Stimulated activated CD8-positive, alpha-beta memory T cell treated with anti-CD3 and anti-CD28 coated beads, Interleukin-15, amount 100 ng/mL, for 48 hours (primary cell): ENCODE results near the gene PPP1R3G.

Experiments used
- DNase-seq, 2 donors: peaks; one replicate each; pipeline ENCODE4 v3.0.0-alpha.2; 2020; ENCODE audit warnings: low read depth in 2 of 2

PPP1R3G gene

DNA sequence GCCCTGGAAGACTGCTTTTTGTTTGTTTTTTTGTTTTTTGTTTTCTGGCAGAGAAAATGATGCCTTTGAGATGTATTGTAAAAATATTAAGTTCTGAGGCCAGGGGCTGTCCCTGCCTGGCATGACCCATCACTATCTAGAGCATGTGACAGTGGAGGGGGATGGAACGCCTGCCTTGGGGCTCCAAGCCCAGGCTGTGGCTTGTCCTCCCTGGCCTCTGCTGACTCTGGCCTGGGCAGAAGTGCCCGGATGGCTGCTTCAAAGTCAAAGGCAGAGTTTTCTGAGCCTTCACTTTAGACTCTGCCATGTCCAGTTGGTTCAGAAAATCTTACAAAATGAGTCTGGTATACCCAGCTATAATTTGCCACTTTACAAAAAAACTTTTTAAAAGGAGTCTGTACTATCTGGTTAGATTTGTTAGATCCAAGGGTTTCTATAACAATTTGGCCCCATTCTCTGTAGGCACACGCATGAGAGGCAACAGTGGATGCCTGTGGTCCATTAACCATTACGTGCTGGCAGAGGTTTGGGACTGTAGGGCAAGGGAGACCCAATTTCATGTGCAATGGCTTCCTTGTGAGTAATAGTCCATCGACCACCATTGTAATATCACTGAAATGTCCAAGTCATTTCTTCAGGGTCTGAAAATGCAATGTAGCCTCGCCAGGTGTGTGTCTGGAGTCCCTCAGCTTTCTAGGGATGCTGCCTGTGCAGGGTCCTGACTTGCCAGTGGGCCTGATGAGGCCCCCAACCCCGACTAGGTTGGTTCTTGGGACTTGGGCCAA lies 8.3 kb downstream of the PPP1R3G start:
- DNase-seq = no peak

DNA sequence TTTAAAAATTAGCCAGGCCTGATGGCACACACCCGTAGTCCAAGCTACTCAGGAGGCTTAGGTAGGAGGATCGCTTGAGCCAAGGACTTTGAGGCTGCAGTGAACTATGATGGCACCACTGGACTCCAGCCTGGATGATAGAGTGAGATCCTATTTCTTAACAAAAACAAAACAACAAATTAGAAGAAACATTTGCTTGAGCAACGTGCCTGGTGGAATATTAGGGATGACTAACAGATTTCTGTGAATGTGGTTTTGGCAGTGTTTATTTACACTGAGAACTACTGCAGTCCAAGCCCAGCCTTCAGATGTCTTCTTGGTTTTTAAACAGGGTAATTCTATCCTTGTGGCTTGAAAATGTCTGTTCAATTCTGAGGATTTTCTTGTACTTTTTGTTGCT lies 9.2 kb downstream of the PPP1R3G start:
- no peak for DNase-seq

DNA sequence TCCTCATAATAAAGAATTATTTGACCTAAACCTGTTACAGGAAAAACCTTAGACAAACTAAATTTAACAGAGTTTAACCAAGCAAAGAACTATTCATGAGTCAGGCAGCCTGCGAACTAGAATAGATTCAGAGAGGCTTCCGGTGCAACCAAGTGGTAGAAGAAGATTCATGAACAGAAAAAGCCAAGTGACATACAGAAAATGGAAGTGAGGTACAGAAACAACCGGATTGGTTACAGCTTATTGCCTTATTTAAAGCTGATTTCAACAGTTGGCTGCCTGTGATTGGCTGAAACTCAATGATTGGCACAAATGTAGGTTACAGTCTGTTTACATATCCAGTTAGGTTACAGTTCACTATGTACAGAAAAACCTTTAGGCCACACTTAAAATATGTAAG lies 10.1 kb downstream of the PPP1R3G start:
- no peak for DNase-seq

DNA sequence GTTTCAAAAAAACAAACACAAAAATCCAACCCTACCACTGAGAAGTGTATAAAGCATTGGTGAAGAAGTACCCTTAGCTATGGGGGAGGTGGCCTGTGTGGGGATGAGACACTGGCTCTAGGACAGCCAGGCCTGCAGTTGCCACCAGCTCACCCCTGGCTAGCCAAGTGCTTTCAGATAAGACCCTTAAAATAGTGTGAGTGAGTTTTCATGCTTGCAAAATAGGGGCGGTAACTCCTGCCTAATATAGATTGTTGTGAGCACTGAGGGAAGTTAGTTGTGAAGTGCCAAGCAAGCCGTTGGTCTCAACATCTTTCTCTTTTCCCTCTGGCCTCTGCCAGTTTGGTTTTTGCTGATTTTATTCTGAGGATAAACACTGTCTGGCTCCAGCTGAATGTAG lies 11.3 kb downstream of the PPP1R3G start:
- no peak for DNase-seq

DNA sequence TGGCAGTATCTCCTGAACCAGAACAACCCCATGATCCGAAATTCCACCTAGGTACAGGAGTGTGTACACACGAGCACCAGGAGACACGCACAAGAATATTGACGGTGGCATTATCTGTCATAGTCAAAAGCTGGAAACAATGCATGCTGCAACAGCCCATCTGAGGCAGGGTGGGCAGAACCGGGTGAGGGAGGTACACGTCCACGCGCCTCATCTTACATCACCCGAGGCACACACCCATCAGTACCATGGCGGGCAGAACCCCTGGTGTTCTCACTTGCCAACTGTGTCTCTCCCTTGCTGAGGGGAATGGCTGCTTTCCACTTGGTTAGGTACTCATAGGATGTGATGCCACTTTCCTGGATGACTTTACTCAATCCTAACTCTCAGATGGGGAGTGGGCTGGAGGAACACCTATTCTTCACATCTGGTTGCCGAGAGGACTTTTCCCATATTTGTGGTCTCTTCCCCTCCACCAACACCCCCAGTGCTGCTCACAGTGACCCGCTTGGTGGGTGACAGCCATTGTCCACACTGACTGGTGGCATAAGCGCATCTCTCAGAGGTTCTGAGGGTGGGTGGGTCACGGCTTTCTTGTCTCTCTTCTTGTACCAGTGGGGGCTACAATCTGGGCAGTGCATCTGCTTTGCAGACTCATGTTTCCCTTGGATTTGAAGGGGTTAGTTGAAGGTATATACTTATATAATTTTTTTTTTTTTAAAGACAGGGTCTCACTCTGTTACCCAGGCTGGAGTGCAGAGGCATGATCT lies 13.5 kb downstream of the PPP1R3G start:
- no peak for DNase-seq

DNA sequence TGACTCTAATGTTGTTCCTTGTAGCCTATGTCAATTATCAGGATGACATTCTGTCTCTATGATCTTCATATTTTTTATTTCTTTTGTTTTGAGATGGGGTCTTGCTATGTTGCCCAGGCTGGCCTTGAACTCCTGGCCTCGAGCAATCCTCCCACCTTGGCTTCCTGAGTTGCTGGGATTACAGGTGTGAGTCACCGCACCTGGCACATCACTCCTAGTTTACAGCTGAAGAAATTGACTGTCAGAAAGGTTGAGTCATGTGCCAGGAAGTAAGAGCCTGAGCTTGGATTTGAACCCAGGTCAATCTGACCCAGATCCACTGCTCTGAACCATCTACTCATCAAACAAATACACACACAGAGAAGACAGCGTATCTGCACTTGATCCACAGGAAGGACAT lies 14.4 kb downstream of the PPP1R3G start:
- no peak for DNase-seq

DNA sequence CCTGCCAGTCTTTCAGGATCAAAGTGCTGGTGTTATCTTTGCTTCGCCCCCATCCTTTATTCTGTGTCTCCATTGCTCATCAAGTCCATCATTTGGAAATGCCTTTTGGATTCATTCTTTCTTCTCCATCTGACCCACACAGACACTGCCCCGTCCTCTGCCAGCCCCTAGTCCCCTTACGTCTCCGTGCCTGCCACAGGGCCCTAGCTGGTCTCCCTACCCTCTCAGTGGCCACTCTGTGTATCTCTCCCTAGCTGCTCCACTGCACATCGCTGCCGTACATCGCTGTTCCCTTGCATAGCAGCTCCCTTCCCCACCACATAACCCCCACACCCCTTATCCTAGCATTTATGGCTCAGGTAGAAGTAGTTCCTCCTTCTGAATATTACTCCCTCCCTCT lies 15.7 kb downstream of the PPP1R3G start:
- no peak for DNase-seq

DNA sequence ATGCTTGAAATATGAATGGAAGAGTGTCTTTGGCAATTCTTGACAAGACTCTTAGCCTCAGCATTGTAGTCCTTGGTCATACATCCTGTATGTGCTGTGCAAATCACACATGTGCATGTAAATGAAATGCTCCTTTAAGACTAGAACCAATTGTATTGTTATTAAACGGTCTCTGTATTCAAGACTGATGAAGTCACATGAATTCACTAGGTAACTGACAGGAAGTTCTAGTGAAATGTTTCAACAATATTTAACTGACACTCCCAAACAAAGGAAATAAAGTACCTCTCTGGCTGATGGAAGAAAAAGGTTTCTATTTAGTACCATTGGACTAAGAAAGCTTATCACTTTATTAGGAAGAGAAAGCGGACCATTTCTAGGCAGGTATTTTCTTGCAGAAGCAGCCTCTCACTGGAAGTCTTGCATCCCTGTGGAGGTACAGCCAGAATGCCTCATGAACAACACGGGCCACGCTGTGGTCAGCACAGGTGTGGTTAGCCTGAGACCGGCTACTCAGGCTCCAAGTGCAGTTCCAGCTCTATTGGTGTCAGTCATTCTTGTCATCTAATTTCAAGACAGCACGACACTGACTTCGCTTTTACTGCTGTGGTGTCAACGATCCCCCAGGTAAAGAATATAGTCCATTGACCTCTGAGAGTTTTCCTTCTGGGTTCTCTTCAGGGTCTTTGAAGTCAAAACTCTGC lies 17.3 kb downstream of the PPP1R3G start:
- DNase-seq = no peak

DNA sequence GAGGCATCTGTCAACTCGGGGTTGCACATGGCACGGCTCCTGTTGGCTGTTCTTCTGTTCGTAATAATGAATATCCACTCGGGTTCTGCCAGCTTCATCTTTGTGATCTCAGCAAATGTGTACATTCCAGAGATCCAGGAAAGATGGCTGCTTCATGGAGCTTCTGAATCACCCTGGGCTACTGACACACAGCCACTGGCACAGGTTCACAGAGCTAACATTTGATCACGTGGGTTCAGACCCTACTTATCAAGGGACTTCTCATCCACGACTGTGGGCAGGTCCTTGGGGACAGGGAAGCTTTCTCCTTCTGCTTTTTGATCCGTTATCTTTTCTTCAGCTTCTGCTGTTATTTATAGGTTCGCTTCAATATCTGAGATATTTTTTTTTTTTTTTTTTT lies 18.1 kb downstream of the PPP1R3G start:
- DNase-seq = no peak

DNA sequence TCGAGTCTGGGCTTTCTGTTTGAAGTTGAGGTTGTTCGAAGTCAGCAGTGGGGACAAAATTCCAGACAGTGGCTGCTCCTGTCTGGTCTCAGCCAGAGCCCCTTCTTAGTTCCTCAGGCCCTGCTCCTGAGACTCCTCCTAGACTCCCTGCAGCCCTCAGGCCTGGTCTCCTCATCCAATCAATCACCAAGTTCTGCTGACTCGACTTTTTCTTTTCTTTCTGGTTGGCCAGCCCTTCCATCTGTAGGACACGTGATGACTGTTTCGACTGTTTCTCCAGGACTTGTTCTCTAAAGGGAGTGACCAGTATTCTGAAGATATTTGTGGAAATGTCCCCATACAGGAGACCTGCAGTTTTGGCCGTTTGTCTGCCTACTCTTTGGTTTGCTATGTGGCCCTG lies 19.5 kb downstream of the PPP1R3G start:
- no peak for DNase-seq

DNA sequence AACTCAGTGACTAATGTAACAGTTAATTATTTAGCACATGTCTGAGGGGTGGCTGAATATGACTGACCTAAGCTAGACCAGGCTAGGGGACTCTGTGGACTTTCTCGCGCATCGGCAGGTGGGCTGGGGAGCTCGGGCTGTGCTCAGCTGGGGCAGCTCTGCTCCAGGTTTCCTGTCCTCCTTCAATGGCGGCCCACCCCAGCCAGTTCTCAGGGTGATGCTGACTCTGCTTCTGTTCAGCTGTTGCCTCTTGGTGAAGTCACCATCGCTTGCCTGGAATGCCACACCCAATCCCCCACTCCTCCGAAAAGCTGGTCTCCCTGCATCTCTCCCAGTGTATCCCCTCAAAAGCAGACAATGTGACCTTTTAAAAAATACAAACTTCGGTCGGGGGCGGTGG lies 20.0 kb downstream of the PPP1R3G start:
- DNase-seq = no peak

DNA sequence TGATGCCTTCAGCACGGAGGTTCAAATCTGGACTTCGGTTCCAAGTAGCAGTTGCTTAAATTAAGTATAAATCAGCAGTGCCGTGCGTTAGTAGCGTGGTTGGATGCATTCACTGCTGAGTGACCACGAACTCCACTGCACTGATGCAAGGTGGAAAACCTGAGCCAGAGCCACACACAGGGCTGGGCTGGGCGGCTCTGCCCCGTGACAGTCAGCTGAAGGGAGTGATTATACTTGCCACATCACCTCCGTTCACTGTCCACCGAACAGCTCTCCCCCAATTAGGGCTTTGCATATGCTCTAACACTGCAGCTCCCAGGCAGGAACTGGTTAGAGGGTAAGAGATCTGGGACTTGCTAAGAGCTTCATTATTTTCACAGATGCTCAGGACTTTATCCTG lies 22.2 kb downstream of the PPP1R3G start:
- no peak for DNase-seq

DNA sequence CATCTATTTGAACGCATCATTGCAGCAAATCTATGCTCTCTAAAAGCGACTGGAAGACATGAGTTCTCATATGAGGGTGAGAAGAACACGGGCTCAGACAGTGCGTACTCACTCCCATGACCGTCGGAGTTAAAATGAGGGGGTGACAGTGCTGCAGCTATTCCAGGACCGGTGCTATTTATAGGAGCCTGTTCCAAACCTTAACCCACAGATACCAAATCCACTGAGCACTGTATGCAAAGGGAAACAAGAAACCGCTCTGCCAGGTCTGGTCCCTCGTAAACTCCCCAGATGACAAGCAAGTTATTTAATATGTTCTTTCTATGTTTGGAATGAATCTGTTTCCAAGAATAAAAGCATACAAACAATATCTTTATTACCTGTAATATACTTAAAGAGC lies 22.9 kb downstream of the PPP1R3G start:
- no peak for DNase-seq

DNA sequence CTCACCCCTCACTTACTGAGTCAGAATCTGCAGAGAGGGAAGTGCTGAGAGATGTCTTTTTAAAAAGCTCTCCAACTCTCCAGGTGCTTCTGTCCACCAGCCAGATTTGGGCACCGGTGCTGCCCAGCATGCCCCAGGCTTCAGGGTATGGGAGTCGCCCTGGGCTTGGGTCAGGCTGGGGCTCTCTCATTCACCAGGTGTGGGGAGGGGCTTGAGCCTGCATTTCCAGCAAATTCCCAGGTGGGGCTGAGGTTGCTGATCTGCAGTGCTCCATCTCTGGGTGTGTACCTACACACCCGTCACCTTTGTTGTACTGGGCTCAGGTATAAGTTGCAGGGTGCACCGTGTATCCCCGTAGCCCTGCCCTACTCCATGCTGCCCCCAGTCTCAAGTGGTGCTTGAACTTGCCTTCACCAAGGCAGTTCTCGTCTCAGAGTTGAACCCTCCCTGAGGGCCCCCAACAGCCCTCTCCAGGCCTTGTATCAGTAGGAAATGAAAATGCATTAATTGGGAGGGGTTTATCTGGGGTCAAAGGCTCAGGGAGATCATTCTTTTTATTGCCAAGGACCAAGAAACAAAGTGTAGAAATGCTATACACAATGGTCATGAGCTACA lies 23.5 kb downstream of the PPP1R3G start:
- no peak for DNase-seq

DNA sequence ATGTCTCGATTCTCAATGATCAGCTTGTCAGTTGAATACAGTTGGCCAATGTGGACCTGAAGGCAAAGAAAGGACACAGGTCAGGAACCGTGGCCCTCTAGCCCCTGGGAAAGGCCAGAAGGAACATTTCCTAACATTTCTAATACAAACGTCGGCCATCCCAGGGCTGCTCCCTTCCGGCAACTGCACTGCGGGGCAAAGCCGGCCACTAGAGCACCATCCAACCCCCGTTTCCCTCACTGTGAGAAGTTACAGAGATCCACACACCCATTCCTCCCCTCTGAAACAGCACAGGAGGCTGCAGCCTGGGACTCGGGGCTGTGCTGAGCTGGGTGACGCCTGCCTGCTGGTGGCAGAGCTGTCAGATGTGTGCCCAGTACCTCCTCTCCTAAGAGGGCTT lies 24.3 kb downstream of the PPP1R3G start:
- no peak for DNase-seq

DNA sequence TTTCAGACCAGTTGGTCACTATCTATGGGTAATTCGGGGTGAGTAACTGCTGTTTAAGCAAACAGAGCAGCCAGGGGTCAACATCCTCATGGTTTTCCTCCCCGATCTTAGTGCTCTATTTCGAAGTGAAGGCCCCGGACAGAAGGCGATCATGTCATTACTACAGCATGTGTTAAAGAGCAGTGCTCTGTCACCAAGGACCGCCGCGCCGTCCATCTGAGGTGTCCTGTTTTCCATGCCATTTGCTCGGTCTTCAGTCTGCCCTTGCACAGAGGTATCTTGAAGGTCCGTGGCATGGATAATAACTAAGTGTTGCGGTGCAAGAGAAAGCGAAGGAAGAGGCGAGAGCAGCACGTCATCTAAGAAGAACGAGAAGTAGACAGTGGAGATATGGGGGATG lies 25.1 kb downstream of the PPP1R3G start:
- DNase-seq = no peak

DNA sequence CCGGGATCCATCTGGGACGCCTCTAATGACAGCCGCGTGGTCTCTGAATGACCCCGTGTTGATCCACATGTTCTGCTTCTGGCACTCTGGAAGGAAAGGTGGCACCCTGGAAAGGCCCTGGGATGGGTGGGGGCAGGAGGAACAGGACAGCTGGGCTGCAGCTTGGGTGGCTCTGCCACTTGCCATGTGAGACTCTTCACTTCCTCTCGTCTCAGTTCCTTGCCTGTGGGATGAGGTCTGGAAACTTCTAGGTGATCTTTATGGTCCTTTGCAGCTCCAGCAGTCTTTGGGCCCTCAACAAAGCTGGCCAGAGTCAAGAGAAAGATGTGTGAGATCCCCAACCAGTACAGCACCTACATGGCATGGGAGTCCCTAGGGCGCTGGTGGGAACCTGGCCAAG lies 26.5 kb downstream of the PPP1R3G start:
- DNase-seq = no peak

DNA sequence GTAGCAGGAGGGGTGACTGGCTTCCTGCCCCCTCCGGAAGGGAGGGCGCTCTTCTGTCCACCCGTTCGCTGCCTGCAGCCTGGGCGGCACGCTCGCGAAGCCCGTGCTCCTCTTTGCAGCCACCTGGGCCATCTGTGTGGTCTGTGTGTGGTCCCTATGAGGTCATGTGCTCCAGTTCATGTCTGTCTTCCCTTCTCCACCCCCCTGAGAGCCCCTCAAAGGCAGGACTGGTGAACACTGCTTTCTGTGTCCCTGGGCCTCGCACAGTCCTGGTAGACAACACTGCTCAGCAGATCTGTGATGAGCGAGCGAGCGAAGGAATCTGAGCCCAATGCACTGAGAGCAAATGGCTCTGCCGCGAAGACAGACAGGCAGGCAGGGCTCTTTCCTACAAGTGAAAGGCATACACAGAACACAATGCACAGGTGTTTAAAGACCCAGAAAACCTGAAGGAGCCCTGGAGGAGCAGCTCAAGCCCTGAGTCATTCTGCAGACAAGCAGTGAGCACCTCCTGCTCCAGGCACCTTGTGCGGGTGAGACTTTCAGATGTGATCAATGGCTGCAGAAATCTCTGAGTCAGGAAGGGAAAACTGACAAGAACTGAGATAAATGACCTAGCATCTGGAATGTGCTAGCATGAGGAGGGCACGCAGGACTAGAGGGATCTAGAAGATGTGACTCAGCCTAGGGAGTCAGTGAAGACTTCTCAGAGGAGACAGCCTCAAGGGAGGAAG lies 27.1 kb downstream of the PPP1R3G start:
- no peak for DNase-seq

DNA sequence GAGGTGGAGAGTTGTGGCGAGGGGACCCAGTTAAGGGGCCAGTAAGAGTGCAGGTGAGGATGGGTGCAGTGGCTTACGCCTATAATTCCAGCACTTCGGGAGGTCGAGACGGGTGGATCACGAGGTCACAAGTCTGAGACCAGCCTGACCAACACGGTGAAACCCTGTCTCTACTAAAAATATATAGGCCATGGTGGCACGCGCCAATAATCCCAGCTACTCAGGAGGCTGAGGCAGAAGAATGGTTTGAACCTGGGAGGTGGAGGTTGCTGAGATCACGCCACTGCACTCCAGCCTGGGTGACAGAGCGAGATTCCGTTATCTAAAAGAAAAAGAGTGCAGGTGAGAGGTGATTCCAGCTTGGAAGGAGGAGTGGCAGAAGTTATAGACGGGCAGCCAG lies 28.0 kb downstream of the PPP1R3G start:
- no peak for DNase-seq

DNA sequence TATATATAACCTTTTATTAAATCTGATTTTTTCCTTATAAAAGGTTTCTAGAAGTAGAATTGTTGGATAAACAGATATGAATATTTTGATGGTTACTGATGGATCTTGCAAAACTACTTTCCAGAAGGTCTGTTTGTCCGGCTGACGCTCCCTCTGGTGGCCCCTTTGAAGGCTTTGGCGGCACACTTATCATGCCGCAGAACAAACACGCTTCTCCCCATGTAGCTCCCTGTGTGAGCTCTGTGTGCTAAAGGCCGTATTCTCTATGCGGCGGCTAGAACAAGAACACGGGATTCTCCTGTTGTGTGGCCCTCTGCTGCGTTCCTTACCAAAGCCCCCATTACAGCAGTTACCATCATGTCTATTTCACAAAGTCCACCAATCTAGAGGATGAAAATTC lies 30.0 kb downstream of the PPP1R3G start:
- no peak for DNase-seq

DNA sequence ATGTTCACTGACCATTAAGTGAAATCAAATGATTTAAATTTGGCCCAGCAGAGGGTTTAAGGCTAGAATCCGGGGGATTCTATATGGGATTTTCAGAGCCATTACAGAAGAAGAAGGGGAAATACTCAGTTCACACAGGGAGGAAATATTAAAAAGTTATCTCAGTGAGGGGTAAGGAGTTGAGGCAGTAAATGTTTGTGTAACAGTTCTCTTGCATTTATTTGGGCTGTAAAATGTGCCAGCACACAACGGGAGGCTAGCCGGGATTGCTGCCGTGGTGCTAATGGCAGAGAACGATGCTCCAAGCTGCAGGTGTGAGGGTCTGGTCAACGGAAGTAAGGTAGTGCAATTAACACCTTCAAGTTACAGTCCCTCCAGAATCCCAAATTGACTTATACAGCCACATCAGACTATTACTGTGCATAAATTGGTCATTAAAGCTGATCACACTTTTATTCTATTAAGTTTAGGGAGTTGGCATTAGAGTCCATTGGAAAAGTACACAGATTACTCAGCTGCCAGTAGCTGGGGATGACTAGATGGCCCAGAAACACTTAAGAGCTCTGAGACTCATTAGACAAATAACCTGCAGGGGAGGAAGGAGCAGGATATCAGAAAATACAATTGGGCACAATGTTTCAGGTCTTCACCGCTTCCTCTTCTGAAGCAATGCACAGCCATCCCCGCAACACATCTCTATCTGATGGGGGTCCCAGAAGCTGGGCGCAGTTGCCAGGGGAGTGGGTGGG lies 31.3 kb downstream of the PPP1R3G start:
- DNase-seq = no peak
